K562 (cell line): ENCODE results near the gene P2RX3. TPM values are rescaled to one million over a fixed set of nuclear protein-coding genes. Genes with fewer than 3 reads are reported as not detected.
A peak's percentile ranks its signal among the peaks of the same experiment; 100 is the strongest.

Source experiments
- BRCA1 ChIP-seq, 2 experiments: fragments of 450-650 bp in 1 of 2; sonication (generic) in 1 of 2; formaldehyde crosslinking in 1 of 2; IDR thresholded peaks; 2 replicates each; pipeline versions ENCODE4 v1.5.0 to v1.6.1; 2017 to 2020; ENCODE audit warnings: mild to moderate bottlenecking in 1 of 2, missing genetic modification reagents in 1 of 2
- CREM ChIP-seq: IDR thresholded peaks from 2 replicates; pipeline ENCODE4 v1.6.1; 2014; ENCODE audit warnings: antibody characterized with exemption, low read depth
- HDAC8 ChIP-seq: fragments of 450-650 bp; IDR thresholded peaks from 2 replicates; pipeline ENCODE4 v1.6.1; 2016; ENCODE audit warnings: mild to moderate bottlenecking, missing genetic modification characterization, moderate library complexity, missing compliant biosample characterization
- MED1 ChIP-seq: sonication (generic); formaldehyde crosslinking; IDR thresholded peaks from 2 replicates; pipeline ENCODE4 v1.8.1; 2023; ENCODE audit warnings: missing genetic modification reagents, borderline replicate concordance
- RBM34 ChIP-seq: fragments of 200-400 bp; formaldehyde crosslinking; IDR thresholded peaks from 2 replicates; pipeline ENCODE4 v1.6.1; 2018; ENCODE audit warnings: low read length, borderline replicate concordance; ENCODE audit not compliant: insufficient read depth
- RFX5 ChIP-seq: IDR thresholded peaks from 2 replicates; pipeline ENCODE4 v1.6.1; 2011; ENCODE audit warnings: low read depth, mild to moderate bottlenecking, improper control_type of control experiment, low read length
- TRIM28 ChIP-seq: fragments of 450-650 bp; IDR thresholded peaks from 2 replicates; pipeline ENCODE4 v1.6.1; 2017
- ZBTB1 ChIP-seq: sonication (generic); formaldehyde crosslinking; IDR thresholded peaks from 2 replicates; pipeline ENCODE4 v1.8.1; 2023; ENCODE audit warnings: missing genetic modification reagents, low read depth, mild to moderate bottlenecking, borderline replicate concordance
- polyA plus RNA-seq, 8 experiments: library from polyadenylated mRNA; depleted of rRNA in 4 of 8; stranded (reverse) in 5 of 8; unstranded in 3 of 8; fragments of >200 nt; fragmentation: Nextera tagmentation in 2 of 8; fragmentation: Illumina TruSeq in 1 of 8; extraction: Ambion mirVana in 2 of 8; extraction: Trizol in 1 of 8; gene quantifications; 2 replicates each; pipeline versions ENCODE4 v1.2.1 to v1.2.3, GENCODE V29; 2011 to 2014; ENCODE audit warnings: inconsistent platforms in 1 of 8, missing spikeins in 1 of 8
- total RNA-seq, 7 experiments: library from RNA; depleted of rRNA in 6 of 7; stranded (reverse); fragments of >200 nt in 6 of 7; fragmentation: Illumina TruSeq in 2 of 7; extraction: Trizol in 2 of 7; gene quantifications; 2 replicates each; pipeline versions ENCODE4 v1.2.1 to v1.2.3, GENCODE V29; 2011 to 2021; ENCODE audit warnings: low replicate concordance in 1 of 7
- TF ChIP-seq, protein P1 (sequence below), 2 experiments: fragments of 450-650 bp; IDR thresholded peaks; 2 replicates each; pipeline ENCODE4 v1.6.1; 2016; ENCODE audit warnings: mild to moderate bottlenecking in 2 of 2, borderline replicate concordance in 1 of 2, low read depth in 1 of 2, moderate library complexity in 1 of 2
- TF ChIP-seq, protein P2 (sequence below): fragments of 200-800 bp; sonication (Bioruptor generic); IDR thresholded peaks from 2 replicates; pipeline ENCODE4 v1.6.1; 2017; ENCODE audit warnings: missing genetic modification characterization, missing compliant biosample characterization
- TF ChIP-seq, protein P3 (sequence below): sonication (generic); formaldehyde crosslinking; IDR thresholded peaks from 2 replicates; pipeline ENCODE4 v1.5.0; 2020; ENCODE audit warnings: missing genetic modification reagents

Gene P2RX3
- total and polyA plus RNA-seq, 9 of the 15 experiments (the other 6 are each of a cell fraction or from before 2014, with no cell fraction given), result not detected

- TF ChIP-seq, protein P1, sequence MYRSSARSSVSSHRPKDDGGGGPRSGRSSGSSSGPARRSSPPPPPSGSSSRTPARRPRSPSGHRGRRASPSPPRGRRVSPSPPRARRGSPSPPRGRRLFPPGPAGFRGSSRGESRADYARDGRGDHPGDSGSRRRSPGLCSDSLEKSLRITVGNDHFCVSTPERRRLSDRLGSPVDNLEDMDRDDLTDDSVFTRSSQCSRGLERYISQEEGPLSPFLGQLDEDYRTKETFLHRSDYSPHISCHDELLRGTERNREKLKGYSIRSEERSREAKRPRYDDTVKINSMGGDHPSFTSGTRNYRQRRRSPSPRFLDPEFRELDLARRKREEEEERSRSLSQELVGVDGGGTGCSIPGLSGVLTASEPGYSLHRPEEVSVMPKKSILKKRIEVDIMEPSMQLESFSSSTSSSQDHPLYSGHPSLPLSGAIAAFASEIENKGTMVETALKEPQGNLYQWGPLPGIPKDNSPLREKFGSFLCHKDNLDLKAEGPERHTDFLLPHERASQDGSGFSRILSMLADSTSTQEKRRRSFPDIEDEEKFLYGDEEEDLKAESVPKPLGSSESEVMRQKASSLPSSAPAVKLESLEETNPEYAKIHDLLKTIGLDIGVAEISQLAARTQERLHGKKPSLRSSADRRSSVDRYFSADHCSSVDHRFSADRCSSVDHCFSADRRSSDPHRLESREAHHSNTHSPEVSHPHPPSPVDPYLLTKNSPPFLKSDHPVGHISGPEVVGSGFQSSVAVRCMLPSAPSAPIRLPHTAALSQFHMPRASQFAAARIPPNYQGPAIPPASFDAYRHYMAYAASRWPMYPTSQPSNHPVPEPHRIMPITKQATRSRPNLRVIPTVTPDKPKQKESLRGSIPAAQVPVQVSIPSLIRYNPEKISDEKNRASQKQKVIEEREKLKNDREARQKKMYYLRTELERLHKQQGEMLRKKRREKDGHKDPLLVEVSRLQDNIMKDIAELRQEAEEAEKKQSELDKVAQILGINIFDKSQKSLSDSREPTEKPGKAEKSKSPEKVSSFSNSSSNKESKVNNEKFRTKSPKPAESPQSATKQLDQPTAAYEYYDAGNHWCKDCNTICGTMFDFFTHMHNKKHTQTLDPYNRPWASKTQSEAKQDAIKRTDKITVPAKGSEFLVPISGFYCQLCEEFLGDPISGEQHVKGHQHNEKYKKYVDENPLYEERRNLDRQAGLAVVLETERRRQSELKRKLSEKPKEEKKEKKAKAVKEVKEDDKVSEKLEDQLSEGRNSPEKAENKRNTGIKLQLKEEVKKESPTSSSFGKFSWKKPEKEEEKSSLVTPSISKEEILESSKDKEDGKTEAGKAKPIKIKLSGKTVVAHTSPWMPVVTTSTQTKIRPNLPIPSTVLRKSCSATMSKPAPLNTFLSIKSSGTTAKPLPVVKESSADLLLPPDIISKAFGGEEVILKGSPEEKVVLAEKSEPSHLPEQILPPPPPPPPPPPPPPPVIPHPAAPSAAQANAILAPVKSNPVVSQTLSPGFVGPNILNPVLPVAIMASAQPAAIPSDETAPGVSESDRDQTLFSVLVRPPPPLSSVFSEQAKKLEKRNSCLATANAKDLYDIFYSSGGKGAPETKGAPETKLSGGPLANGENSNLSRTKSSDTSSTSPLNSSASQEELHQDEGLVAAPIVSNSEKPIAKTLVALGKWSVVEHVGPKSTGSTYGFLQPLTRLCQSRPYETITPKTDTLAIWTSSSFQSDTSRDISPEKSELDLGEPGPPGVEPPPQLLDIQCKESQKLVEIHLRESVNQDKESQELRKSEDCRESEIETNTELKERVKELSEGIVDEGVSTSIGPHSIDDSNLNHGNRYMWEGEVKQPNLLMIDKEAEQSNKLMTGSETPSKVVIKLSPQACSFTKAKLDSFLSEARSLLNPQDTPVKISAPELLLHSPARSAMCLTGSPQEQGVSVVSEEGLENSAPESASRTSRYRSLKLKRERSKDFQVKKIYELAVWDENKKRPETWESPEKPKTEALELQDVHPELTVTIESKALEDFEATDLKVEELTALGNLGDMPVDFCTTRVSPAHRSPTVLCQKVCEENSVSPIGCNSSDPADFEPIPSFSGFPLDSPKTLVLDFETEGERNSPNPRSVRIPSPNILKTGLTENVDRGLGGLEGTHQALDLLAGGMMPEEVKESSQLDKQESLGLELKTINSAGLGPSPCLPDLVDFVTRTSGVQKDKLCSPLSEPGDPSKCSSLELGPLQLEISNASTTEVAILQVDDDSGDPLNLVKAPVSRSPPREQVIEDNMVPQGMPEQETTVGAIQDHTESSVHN (IDR thresholded peaks at IDR 0.05; ENCODE audit: borderline replicate concordance in 1 of 2, low read depth in 1 of 2), result no peak
- no peak for TF ChIP-seq HDAC8
- TF ChIP-seq CREM, result no peak; the same call in 1 of the 2 replicates
- TF ChIP-seq MED1 (CRISPR knock-in tag), result no peak
- TF ChIP-seq, protein P2, sequence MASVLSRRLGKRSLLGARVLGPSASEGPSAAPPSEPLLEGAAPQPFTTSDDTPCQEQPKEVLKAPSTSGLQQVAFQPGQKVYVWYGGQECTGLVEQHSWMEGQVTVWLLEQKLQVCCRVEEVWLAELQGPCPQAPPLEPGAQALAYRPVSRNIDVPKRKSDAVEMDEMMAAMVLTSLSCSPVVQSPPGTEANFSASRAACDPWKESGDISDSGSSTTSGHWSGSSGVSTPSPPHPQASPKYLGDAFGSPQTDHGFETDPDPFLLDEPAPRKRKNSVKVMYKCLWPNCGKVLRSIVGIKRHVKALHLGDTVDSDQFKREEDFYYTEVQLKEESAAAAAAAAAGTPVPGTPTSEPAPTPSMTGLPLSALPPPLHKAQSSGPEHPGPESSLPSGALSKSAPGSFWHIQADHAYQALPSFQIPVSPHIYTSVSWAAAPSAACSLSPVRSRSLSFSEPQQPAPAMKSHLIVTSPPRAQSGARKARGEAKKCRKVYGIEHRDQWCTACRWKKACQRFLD (CRISPR knock-in tag), result peak; percentile 77
- TF ChIP-seq TRIM28, result no peak
- TF ChIP-seq ZBTB1 (CRISPR knock-in tag), result no peak
- TF ChIP-seq, protein P3, sequence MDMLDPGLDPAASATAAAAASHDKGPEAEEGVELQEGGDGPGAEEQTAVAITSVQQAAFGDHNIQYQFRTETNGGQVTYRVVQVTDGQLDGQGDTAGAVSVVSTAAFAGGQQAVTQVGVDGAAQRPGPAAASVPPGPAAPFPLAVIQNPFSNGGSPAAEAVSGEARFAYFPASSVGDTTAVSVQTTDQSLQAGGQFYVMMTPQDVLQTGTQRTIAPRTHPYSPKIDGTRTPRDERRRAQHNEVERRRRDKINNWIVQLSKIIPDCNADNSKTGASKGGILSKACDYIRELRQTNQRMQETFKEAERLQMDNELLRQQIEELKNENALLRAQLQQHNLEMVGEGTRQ, result no peak
- no peak for TF ChIP-seq RFX5
- TF ChIP-seq RBM34, result no peak
- no peak for TF ChIP-seq BRCA1 (IDR thresholded peaks at IDR 0.05)
- TF ChIP-seq BRCA1 (CRISPR knock-in tag; IDR thresholded peaks at IDR 0.05), result no peak
Observed at GRCh38 chr11:57395905-57396623, 57.9 kb downstream of the P2RX3 start (continued).
